GM23338 (cell line): Measurements from ENCODE around the gene GAB1. TPM values are rescaled to one million over a fixed set of nuclear protein-coding genes. Genes with fewer than 3 reads are reported as not detected.

ENCODE experiments used
- ATAC-seq: fragments of 200-7000 bp; cut with Tn5 transposase; 3 replicates; pipeline ENCODE4 v1.9.1; 2020
- DNase-seq: peaks from one replicate; pipeline ENCODE4 v3.0.0-alpha.2; 2015; ENCODE audit warnings: low spot score
- H2AFZ ChIP-seq: fragments of 200-600 bp; sonication (generic); 2 replicates; pipeline ENCODE4 v1.8.0; 2016; ENCODE audit warnings: antibody characterized with exemption, mild to moderate bottlenecking, moderate library complexity
- H3F3A ChIP-seq: fragments of 200-600 bp; sonication (generic); replicated peaks from 2 replicates; pipeline ENCODE4 v1.8.0; 2017; ENCODE audit warnings: antibody characterized with exemption, mixed run types, low read depth
- H3K27ac ChIP-seq: fragments of 200-600 bp; sonication (generic); 2 replicates; pipeline ENCODE4 v1.6.1; 2016; ENCODE audit warnings: low read depth
- H3K27me3 ChIP-seq: fragments of 200-600 bp; sonication (generic); 2 replicates; pipeline ENCODE4 v1.8.0; 2016; ENCODE audit warnings: mild to moderate bottlenecking, mixed run types, moderate library complexity; ENCODE audit not compliant: insufficient read depth
- H3K36me3 ChIP-seq: fragments of 200-600 bp; sonication (generic); 2 replicates; pipeline ENCODE4 v1.8.0; 2016; ENCODE audit warnings: mild to moderate bottlenecking; ENCODE audit not compliant: insufficient read depth
- H3K4me1 ChIP-seq: fragments of 200-600 bp; sonication (generic); 2 replicates; pipeline ENCODE4 v1.8.0; 2016; ENCODE audit warnings: mild to moderate bottlenecking, moderate library complexity; ENCODE audit not compliant: insufficient read depth
- H3K4me2 ChIP-seq: fragments of 200-600 bp; sonication (generic); 2 replicates; pipeline ENCODE4 v1.7.1; 2017; ENCODE audit warnings: mixed run types
- H3K4me3 ChIP-seq: fragments of 200-600 bp; sonication (generic); 2 replicates; pipeline ENCODE4 v1.6.1; 2016; ENCODE audit warnings: mixed run types
- H3K79me2 ChIP-seq: fragments of 200-600 bp; sonication (generic); replicated peaks from 2 replicates; pipeline ENCODE4 v1.8.0; 2017; ENCODE audit warnings: mild to moderate bottlenecking; ENCODE audit not compliant: insufficient read depth
- H3K9me2 ChIP-seq: fragments of 200-600 bp; sonication (generic); 2 replicates; pipeline ENCODE4 v1.8.0; 2017; ENCODE audit not compliant: insufficient read depth
- H4K20me1 ChIP-seq: fragments of 200-600 bp; sonication (generic); replicated peaks from 2 replicates; pipeline ENCODE4 v1.8.0; 2017; ENCODE audit warnings: mild to moderate bottlenecking; ENCODE audit not compliant: insufficient read depth
- H3K27ac Mint-ChIP-seq: 2 replicates; pipeline ENCODE4 v1.8.0; 2020; ENCODE audit warnings: inconsistent platforms, mild to moderate bottlenecking, moderate library complexity, mixed read lengths
- H3K27me3 Mint-ChIP-seq: 3 replicates; pipeline ENCODE4 v1.8.0; 2022; ENCODE audit warnings: low read depth, mild to moderate bottlenecking, moderate library complexity, mixed read lengths, inconsistent platforms; ENCODE audit not compliant: insufficient read depth, poor library complexity
- H3K36me3 Mint-ChIP-seq: 3 replicates; pipeline ENCODE4 v1.8.0; 2021; ENCODE audit warnings: low read depth, mild to moderate bottlenecking, inconsistent platforms, moderate library complexity, mixed read lengths
- H3K4me1 Mint-ChIP-seq: 3 replicates; pipeline ENCODE4 v1.8.0; 2020; ENCODE audit warnings: mild to moderate bottlenecking, inconsistent platforms, mixed read lengths
- H3K4me3 Mint-ChIP-seq: 3 replicates; pipeline ENCODE4 v1.8.0; 2021; ENCODE audit warnings: moderate library complexity, mild to moderate bottlenecking, inconsistent platforms, mixed read lengths
- H3K9me3 Mint-ChIP-seq: 3 replicates; pipeline ENCODE4 v1.8.0; 2020; ENCODE audit warnings: moderate library complexity, mild to moderate bottlenecking, inconsistent platforms, mixed read lengths
- CREB1 ChIP-seq: fragments of 250-450 bp; sonication (Bioruptor Pico); IDR thresholded peaks from 2 replicates; pipeline ENCODE4 v1.5.0; 2020; ENCODE audit warnings: low read depth, mild to moderate bottlenecking, moderate library complexity
- NANOG ChIP-seq: IDR thresholded peaks from 2 replicates; pipeline ENCODE4 v1.6.1; 2016; ENCODE audit warnings: antibody characterized with exemption, borderline replicate concordance
- POLR2AphosphoS5 ChIP-seq: IDR thresholded peaks from 2 replicates; pipeline ENCODE4 v1.6.1; 2016; ENCODE audit warnings: antibody characterized with exemption, low read depth
- ZNF114 ChIP-seq: fragments of 250-450 bp; sonication (Bioruptor Pico); IDR thresholded peaks from 2 replicates; pipeline ENCODE4 v1.5.0; 2020; ENCODE audit warnings: mild to moderate bottlenecking, moderate library complexity
- long read RNA-seq: library from polyadenylated mRNA; unstranded; transcript quantifications from one replicate; pipeline ENCODE4 v2.0.0, GENCODE V29; 2020; ENCODE audit not compliant: unreplicated experiment
- polyA plus RNA-seq: library from polyadenylated mRNA; unstranded; fragments of >200 nt; fragmentation: Nextera tagmentation; extraction: Ambion mirVana; gene quantifications from 2 replicates; pipeline ENCODE4 v1.2.1, GENCODE V29; 2016
- total RNA-seq: library from RNA; depleted of rRNA; stranded (reverse); fragments of >200 nt; shearing (Covaris generic); gene quantifications from 2 replicates; pipeline ENCODE4 v1.2.3, GENCODE V29; 2014; rRNA removed
- TF ChIP-seq, protein P1 (sequence below), 2 experiments: fragments of 200-600 bp in 1 of 2; sonication (generic) in 1 of 2; conservative IDR thresholded peaks; 2 replicates each; pipeline versions ENCODE4 v1.5.1 to v1.6.1; 2016 to 2017; ENCODE audit warnings: antibody characterized with exemption in 2 of 2, low read depth in 2 of 2, mild to moderate bottlenecking in 2 of 2, moderate library complexity in 1 of 2
- TF ChIP-seq, protein P2 (sequence below): fragments of 250-450 bp; sonication (Bioruptor Pico); IDR thresholded peaks from 2 replicates; pipeline ENCODE4 v1.5.0; 2020; ENCODE audit warnings: mild to moderate bottlenecking, moderate library complexity

The GAB1 gene
- 18.4 and 32.6 TPM in 2 replicates for total RNA-seq
- 3.6 and 4.0 TPM in 2 replicates for polyA plus RNA-seq
- long read RNA-seq: 0 reads

DNA sequence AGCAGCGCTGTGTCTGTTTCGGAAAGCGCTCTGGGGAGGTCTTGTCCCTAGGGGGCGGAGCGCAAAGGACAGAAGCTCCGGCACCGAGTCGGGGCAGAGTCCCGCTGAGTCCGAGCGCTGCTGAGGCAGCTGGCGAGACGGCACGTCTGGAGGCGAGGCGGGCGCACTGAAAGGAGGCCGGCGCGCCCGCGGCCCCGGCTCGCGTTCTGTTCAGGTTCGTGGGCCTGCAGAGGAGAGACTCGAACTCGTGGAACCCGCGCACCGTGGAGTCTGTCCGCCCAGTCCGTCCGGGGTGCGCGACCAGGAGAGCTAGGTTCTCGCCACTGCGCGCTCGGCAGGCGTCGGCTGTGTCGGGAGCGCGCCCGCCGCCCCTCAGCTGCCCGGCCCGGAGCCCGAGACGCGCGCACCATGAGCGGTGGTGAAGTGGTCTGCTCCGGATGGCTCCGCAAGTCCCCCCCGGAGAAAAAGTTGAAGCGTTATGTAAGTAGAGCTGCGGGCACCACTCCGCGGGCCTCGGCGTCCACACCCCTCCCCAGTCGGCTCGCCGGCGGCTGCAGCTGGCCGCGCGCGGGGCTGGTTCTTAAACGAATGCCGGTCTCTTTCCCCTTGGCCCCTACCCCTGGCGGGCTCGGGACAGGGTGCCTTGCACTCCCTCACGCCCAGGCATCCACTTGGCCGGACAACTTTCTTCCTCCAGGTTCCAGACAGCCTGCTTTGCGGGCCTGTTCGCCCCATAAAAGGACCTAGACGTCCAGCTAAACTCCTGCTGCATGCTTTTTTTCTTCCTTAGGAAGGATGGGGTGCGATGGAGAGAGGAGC, at the start of gene GAB1:
Gene GAB1, plus strand, starts transcription at position 96 of the 819 bp plus-strand sequence. Its CDS starts 313 bp downstream, at position 409.
- Mint-ChIP-seq H3K36me3 (no peaks in the 10 kb centered on the region), H3K27ac (peak within 1 kb of the TSS; percentile 94), H3K4me1 (peaks cover 18% of the 10 kb centered on the region), H3K27me3 (peaks cover 15% of the 10 kb centered on the region), H3K4me3 (peak within 1 kb of the TSS; percentile 97), H3K9me3 (no peaks in the 10 kb centered on the region)
- ATAC-seq (peak; percentile 67), DNase-seq (peak; percentile 91)
- TF ChIP-seq NANOG (no peak), POLR2AphosphoS5 (peak; percentile 54; the same call in 1 of the 2 replicates), CREB1 (CRISPR knock-in tag) (no peak)
- TF ChIP-seq, protein P1, sequence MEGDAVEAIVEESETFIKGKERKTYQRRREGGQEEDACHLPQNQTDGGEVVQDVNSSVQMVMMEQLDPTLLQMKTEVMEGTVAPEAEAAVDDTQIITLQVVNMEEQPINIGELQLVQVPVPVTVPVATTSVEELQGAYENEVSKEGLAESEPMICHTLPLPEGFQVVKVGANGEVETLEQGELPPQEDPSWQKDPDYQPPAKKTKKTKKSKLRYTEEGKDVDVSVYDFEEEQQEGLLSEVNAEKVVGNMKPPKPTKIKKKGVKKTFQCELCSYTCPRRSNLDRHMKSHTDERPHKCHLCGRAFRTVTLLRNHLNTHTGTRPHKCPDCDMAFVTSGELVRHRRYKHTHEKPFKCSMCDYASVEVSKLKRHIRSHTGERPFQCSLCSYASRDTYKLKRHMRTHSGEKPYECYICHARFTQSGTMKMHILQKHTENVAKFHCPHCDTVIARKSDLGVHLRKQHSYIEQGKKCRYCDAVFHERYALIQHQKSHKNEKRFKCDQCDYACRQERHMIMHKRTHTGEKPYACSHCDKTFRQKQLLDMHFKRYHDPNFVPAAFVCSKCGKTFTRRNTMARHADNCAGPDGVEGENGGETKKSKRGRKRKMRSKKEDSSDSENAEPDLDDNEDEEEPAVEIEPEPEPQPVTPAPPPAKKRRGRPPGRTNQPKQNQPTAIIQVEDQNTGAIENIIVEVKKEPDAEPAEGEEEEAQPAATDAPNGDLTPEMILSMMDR (conservative IDR thresholded peaks at IDR 0.05; ENCODE audit: low read depth in 2 of 2): peak in 1 of 2 experiments; percentile 33; a peak in 2 of 4 replicates
- Histone ChIP-seq H3K36me3 (no peaks in the 10 kb centered on the region), H3K79me2 (peaks cover 45% of the 10 kb centered on the region), H3K27me3 (peaks cover 7% of the 10 kb centered on the region), H3K4me1 (peaks cover 9% of the 10 kb centered on the region), H3K4me3 (peak within 1 kb of the TSS; percentile 89), H2AFZ (peak within 1 kb of the TSS; percentile 99), H4K20me1 (peaks cover 30% of the 10 kb centered on the region), H3K27ac (peak within 1 kb of the TSS; percentile 98), H3F3A (no peaks in the 10 kb centered on the region), H3K4me2 (peak within 1 kb of the TSS; percentile 94), H3K9me2 (no peaks in the 10 kb centered on the region)

DNA sequence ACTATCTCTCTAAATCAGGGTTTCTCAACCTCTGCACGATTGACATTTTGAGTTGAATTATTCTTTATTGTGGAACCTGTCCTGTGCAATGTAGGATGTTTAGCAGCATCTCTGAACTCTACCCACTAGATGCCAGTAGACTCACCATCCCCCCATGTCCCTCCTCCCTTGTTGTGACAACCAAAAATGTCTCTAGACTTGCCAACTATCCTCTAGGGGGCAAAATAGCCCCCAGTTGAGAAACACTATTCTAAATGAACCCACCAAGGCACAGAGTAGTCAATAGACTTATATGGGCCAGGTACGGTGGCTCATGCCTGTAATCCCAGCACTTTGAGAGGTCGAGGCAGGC, 49.1 kb upstream of the GAB1 start:
- H3K27ac ChIP-seq: no peak overlapping the region
- ATAC-seq: peak; percentile 61

More for the DNA sequence above, 49.1 kb upstream of the GAB1 start:
- Histone ChIP-seq H3K4me1 (peaks cover 13% of the 10 kb centered on the region; the same call in 1 of the 2 replicates), H3K4me3 (no peak overlapping the region), H4K20me1 (no peaks in the 10 kb centered on the region), H3K4me2 (0 out of 2 replicates have a peak overlapping the region, but pooled peaks have one; percentile 15), H3K79me2 (no peaks in the 10 kb centered on the region), H2AFZ (0 out of 2 replicates have a peak overlapping the region, but pooled peaks have one; percentile 84), H3K9me2 (0 out of 2 replicates have a peak, but pooled peaks cover 4% of the 10 kb centered on the region), H3F3A (no peaks in the 10 kb centered on the region), H3K27me3 (no peaks in the 10 kb centered on the region), H3K36me3 (no peaks in the 10 kb centered on the region)
- peak overlapping the region; percentile 33; the same call in 1 of the 2 replicates for H3K27ac Mint-ChIP-seq
- peaks cover 22% of the 10 kb centered on the region for H3K4me1 Mint-ChIP-seq
- H3K4me3 Mint-ChIP-seq: no peak overlapping the region
- peak; percentile 42 for DNase-seq
- TF ChIP-seq, protein P2, sequence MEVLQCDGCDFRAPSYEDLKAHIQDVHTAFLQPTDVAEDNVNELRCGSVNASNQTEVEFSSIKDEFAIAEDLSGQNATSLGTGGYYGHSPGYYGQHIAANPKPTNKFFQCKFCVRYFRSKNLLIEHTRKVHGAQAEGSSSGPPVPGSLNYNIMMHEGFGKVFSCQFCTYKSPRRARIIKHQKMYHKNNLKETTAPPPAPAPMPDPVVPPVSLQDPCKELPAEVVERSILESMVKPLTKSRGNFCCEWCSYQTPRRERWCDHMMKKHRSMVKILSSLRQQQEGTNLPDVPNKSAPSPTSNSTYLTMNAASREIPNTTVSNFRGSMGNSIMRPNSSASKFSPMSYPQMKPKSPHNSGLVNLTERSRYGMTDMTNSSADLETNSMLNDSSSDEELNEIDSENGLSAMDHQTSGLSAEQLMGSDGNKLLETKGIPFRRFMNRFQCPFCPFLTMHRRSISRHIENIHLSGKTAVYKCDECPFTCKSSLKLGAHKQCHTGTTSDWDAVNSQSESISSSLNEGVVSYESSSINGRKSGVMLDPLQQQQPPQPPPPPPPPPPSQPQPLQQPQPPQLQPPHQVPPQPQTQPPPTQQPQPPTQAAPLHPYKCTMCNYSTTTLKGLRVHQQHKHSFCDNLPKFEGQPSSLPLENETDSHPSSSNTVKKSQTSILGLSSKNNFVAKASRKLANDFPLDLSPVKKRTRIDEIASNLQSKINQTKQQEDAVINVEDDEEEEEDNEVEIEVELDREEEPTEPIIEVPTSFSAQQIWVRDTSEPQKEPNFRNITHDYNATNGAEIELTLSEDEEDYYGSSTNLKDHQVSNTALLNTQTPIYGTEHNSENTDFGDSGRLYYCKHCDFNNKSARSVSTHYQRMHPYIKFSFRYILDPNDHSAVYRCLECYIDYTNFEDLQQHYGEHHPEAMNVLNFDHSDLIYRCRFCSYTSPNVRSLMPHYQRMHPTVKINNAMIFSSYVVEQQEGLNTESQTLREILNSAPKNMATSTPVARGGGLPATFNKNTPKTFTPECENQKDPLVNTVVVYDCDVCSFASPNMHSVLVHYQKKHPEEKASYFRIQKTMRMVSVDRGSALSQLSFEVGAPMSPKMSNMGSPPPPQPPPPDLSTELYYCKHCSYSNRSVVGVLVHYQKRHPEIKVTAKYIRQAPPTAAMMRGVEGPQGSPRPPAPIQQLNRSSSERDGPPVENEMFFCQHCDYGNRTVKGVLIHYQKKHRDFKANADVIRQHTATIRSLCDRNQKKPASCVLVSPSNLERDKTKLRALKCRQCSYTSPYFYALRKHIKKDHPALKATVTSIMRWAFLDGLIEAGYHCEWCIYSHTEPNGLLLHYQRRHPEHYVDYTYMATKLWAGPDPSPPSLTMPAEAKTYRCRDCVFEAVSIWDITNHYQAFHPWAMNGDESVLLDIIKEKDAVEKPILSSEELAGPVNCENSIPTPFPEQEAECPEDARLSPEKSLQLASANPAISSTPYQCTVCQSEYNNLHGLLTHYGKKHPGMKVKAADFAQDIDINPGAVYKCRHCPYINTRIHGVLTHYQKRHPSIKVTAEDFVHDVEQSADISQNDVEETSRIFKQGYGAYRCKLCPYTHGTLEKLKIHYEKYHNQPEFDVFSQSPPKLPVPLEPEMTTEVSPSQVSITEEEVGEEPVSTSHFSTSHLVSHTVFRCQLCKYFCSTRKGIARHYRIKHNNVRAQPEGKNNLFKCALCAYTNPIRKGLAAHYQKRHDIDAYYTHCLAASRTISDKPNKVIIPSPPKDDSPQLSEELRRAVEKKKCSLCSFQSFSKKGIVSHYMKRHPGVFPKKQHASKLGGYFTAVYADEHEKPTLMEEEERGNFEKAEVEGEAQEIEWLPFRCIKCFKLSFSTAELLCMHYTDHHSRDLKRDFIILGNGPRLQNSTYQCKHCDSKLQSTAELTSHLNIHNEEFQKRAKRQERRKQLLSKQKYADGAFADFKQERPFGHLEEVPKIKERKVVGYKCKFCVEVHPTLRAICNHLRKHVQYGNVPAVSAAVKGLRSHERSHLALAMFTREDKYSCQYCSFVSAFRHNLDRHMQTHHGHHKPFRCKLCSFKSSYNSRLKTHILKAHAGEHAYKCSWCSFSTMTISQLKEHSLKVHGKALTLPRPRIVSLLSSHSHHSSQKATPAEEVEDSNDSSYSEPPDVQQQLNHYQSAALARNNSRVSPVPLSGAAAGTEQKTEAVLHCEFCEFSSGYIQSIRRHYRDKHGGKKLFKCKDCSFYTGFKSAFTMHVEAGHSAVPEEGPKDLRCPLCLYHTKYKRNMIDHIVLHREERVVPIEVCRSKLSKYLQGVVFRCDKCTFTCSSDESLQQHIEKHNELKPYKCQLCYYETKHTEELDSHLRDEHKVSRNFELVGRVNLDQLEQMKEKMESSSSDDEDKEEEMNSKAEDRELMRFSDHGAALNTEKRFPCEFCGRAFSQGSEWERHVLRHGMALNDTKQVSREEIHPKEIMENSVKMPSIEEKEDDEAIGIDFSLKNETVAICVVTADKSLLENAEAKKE (CRISPR knock-in tag): no peak
- TF ChIP-seq ZNF114 (CRISPR knock-in tag): no peak
- TF ChIP-seq, protein P1 (conservative IDR thresholded peaks at IDR 0.05; ENCODE audit: low read depth in 2 of 2): peak; percentile 50 to 53
- no peaks in the 10 kb centered on the region for H3K36me3 Mint-ChIP-seq
- H3K27me3 Mint-ChIP-seq: no peaks in the 10 kb centered on the region
- H3K9me3 Mint-ChIP-seq: no peaks in the 10 kb centered on the region
